Measurements from ENCODE around the gene C5orf46. TPM values are rescaled to one million over a fixed set of nuclear protein-coding genes. Genes with fewer than 3 reads are reported as not detected.
A peak's percentile ranks its signal among the peaks of the same experiment; 100 is the strongest.
"Not testable (repeated sequence)": the region's sequence is repeated elsewhere in the genome, so short reads cannot be mapped to it uniquely, and the experiment has no call there.

Gene C5orf46
- polyA plus RNA-seq, 4 donors: not detected

GRCh38 chr5:147874118-147874875 lies 32.0 kb downstream of the C5orf46 start:
- not testable (repeated sequence) for H3K9me3 ChIP-seq (ENCODE audit: control insufficient read depth in 2 of 2, insufficient read depth in 1 of 2, low read depth in 1 of 2, low read length in 1 of 2); H3K36me3 ChIP-seq (ENCODE audit: control insufficient read depth in 3 of 3, insufficient read depth in 2 of 3, low read depth in 1 of 3, low read length in 3 of 3); FAIRE-seq; H3K4me1 ChIP-seq (ENCODE audit: control insufficient read depth in 3 of 3, insufficient read depth in 2 of 3, low read depth in 1 of 3, low read length in 2 of 3); H3K27me3 ChIP-seq (ENCODE audit: control insufficient read depth in 3 of 3, insufficient read depth in 3 of 3, low read length in 3 of 3); H3K27ac ChIP-seq (ENCODE audit: low read depth in 1 of 3, low read length in 2 of 3); DNase-seq; H3K4me3 ChIP-seq (ENCODE audit: low read depth in 1 of 3, low read length in 3 of 3)
- WGBS, 3 donors: 75 to 95% (median 78%) methylated on average over 4 to 5 of the region's 8 CpGs

GRCh38 chr5:147872744-147873435 lies 33.4 kb downstream of the C5orf46 start:
- H3K36me3 ChIP-seq (ENCODE audit: control insufficient read depth in 3 of 3, insufficient read depth in 2 of 3, low read depth in 1 of 3, low read length in 3 of 3); FAIRE-seq; H3K4me1 ChIP-seq (ENCODE audit: control insufficient read depth in 3 of 3, insufficient read depth in 2 of 3, low read depth in 1 of 3, low read length in 2 of 3); H3K9me3 ChIP-seq (ENCODE audit: control insufficient read depth in 2 of 2, insufficient read depth in 1 of 2, low read depth in 1 of 2, low read length in 1 of 2); H3K27ac ChIP-seq (ENCODE audit: low read depth in 1 of 3, low read length in 2 of 3); H3K27me3 ChIP-seq (ENCODE audit: control insufficient read depth in 3 of 3, insufficient read depth in 3 of 3, low read length in 3 of 3); DNase-seq; H3K4me3 ChIP-seq (ENCODE audit: low read depth in 1 of 3, low read length in 3 of 3): not testable (repeated sequence)
- 88 to 91% (median 91%) methylated on average over 16 of the region's 16 CpGs for WGBS, 3 donors

GRCh38 chr5:147871980-147872549 lies 34.3 kb downstream of the C5orf46 start:
- not testable (repeated sequence) for H3K9me3 ChIP-seq (ENCODE audit: control insufficient read depth in 2 of 2, insufficient read depth in 1 of 2, low read depth in 1 of 2, low read length in 1 of 2); H3K36me3 ChIP-seq (ENCODE audit: control insufficient read depth in 3 of 3, insufficient read depth in 2 of 3, low read depth in 1 of 3, low read length in 3 of 3); DNase-seq; H3K27ac ChIP-seq (ENCODE audit: low read depth in 1 of 3, low read length in 2 of 3); H3K4me1 ChIP-seq (ENCODE audit: control insufficient read depth in 3 of 3, insufficient read depth in 2 of 3, low read depth in 1 of 3, low read length in 2 of 3); FAIRE-seq; H3K4me3 ChIP-seq (ENCODE audit: low read depth in 1 of 3, low read length in 3 of 3); H3K27me3 ChIP-seq (ENCODE audit: control insufficient read depth in 3 of 3, insufficient read depth in 3 of 3, low read length in 3 of 3)
- 94 to 95% (median 95%) methylated on average over 17 to 18 of the region's 18 CpGs for WGBS, 3 donors

GRCh38 chr5:147869892-147870291 lies 36.4 kb downstream of the C5orf46 start:
- FAIRE-seq: not testable (repeated sequence)

GRCh38 chr5:147869112-147869511 lies 37.2 kb downstream of the C5orf46 start:
- H3K4me1 ChIP-seq (ENCODE audit: control insufficient read depth in 3 of 3, insufficient read depth in 2 of 3, low read depth in 1 of 3, low read length in 2 of 3): no peaks in the 10 kb centered on the region
- H3K27me3 ChIP-seq (ENCODE audit: control insufficient read depth in 3 of 3, insufficient read depth in 3 of 3, low read length in 3 of 3): no peaks in the 10 kb centered on the region
- H3K36me3 ChIP-seq (ENCODE audit: control insufficient read depth in 3 of 3, insufficient read depth in 2 of 3, low read depth in 1 of 3, low read length in 3 of 3): no peaks in the 10 kb centered on the region
- no peak for FAIRE-seq
- no peak for DNase-seq
- no peaks in the 10 kb centered on the region for H3K9me3 ChIP-seq (ENCODE audit: control insufficient read depth in 2 of 2, insufficient read depth in 1 of 2, low read depth in 1 of 2, low read length in 1 of 2)
- H3K4me3 ChIP-seq (ENCODE audit: low read depth in 1 of 3, low read length in 3 of 3): no peak overlapping the region
- H3K27ac ChIP-seq (ENCODE audit: low read depth in 1 of 3, low read length in 2 of 3): no peak overlapping the region
- WGBS, 3 donors: 57 to 68% (median 62%) methylated on average over 4 of the region's 4 CpGs

More at GRCh38 chr5:147869892-147870291, 36.4 kb downstream of the C5orf46 start:
- DNase-seq; H3K36me3 ChIP-seq (ENCODE audit: control insufficient read depth in 3 of 3, insufficient read depth in 2 of 3, low read depth in 1 of 3, low read length in 3 of 3); H3K9me3 ChIP-seq (ENCODE audit: control insufficient read depth in 2 of 2, insufficient read depth in 1 of 2, low read depth in 1 of 2, low read length in 1 of 2); H3K27me3 ChIP-seq (ENCODE audit: control insufficient read depth in 3 of 3, insufficient read depth in 3 of 3, low read length in 3 of 3); H3K4me1 ChIP-seq (ENCODE audit: control insufficient read depth in 3 of 3, insufficient read depth in 2 of 3, low read depth in 1 of 3, low read length in 2 of 3); H3K27ac ChIP-seq (ENCODE audit: low read depth in 1 of 3, low read length in 2 of 3); H3K4me3 ChIP-seq (ENCODE audit: low read depth in 1 of 3, low read length in 3 of 3): not testable (repeated sequence)
- WGBS, 3 donors: 72 to 82% (median 81%) methylated on average over 4 to 5 of the region's 6 CpGs

- FAIRE-seq: no peak
- Histone ChIP-seq H3K27ac (ENCODE audit: low read depth in 1 of 3, low read length in 2 of 3) (no peak overlapping the region), H3K27me3 (ENCODE audit: control insufficient read depth in 3 of 3, insufficient read depth in 3 of 3, low read length in 3 of 3) (no peaks in the 10 kb centered on the region), H3K9me3 (ENCODE audit: control insufficient read depth in 2 of 2, insufficient read depth in 1 of 2, low read depth in 1 of 2, low read length in 1 of 2) (no peaks in the 10 kb centered on the region), H3K4me1 (ENCODE audit: control insufficient read depth in 3 of 3, insufficient read depth in 2 of 3, low read depth in 1 of 3, low read length in 2 of 3) (peaks cover 0 to 3% (median 0%) of the 10 kb centered on the region in 3 donors), H3K36me3 (ENCODE audit: control insufficient read depth in 3 of 3, insufficient read depth in 2 of 3, low read depth in 1 of 3, low read length in 3 of 3) (no peaks in the 10 kb centered on the region), H3K4me3 (ENCODE audit: low read depth in 1 of 3, low read length in 3 of 3) (no peak overlapping the region)
- WGBS, 3 donors: 28 to 32% (median 30%) methylated on average over 3 of the region's 3 CpGs
- DNase-seq: no peak
Observed at GRCh38 chr5:147863454-147864158, 42.7 kb downstream of the C5orf46 start.

GRCh38 chr5:147860641-147861025 lies 45.7 kb downstream of the C5orf46 start:
- H3K4me3 ChIP-seq (ENCODE audit: low read depth in 1 of 3, low read length in 3 of 3): no peak overlapping the region
- H3K9me3 ChIP-seq (ENCODE audit: control insufficient read depth in 2 of 2, insufficient read depth in 1 of 2, low read depth in 1 of 2, low read length in 1 of 2): no peaks in the 10 kb centered on the region
- DNase-seq: peak in 1 of 2 donors; percentile 37
- H3K36me3 ChIP-seq (ENCODE audit: control insufficient read depth in 3 of 3, insufficient read depth in 2 of 3, low read depth in 1 of 3, low read length in 3 of 3): no peaks in the 10 kb centered on the region
- no peak for FAIRE-seq
- peaks cover 0 to 3% (median 0%) of the 10 kb centered on the region in 3 donors for H3K4me1 ChIP-seq (ENCODE audit: control insufficient read depth in 3 of 3, insufficient read depth in 2 of 3, low read depth in 1 of 3, low read length in 2 of 3)
- H3K27ac ChIP-seq (ENCODE audit: low read depth in 1 of 3, low read length in 2 of 3): no peak overlapping the region
- H3K27me3 ChIP-seq (ENCODE audit: control insufficient read depth in 3 of 3, insufficient read depth in 3 of 3, low read length in 3 of 3): no peaks in the 10 kb centered on the region
- WGBS, 3 donors: 12 to 59% (median 31%) methylated on average over 1 of the region's 1 CpG

- Histone ChIP-seq H3K4me1 (ENCODE audit: control insufficient read depth in 3 of 3, insufficient read depth in 2 of 3, low read depth in 1 of 3, low read length in 2 of 3) (peaks cover 0 to 3% (median 0%) of the 10 kb centered on the region in 3 donors), H3K27me3 (ENCODE audit: control insufficient read depth in 3 of 3, insufficient read depth in 3 of 3, low read length in 3 of 3) (no peaks in the 10 kb centered on the region), H3K4me3 (ENCODE audit: low read depth in 1 of 3, low read length in 3 of 3) (no peak overlapping the region), H3K27ac (ENCODE audit: low read depth in 1 of 3, low read length in 2 of 3) (no peak overlapping the region), H3K36me3 (ENCODE audit: control insufficient read depth in 3 of 3, insufficient read depth in 2 of 3, low read depth in 1 of 3, low read length in 3 of 3) (no peaks in the 10 kb centered on the region), H3K9me3 (ENCODE audit: control insufficient read depth in 2 of 2, insufficient read depth in 1 of 2, low read depth in 1 of 2, low read length in 1 of 2) (no peaks in the 10 kb centered on the region)
- DNase-seq: no peak
- WGBS, 3 donors: 68 to 79% (median 72%) methylated on average over 3 of the region's 3 CpGs
- no peak for FAIRE-seq
Observed at GRCh38 chr5:147859962-147860640, 46.2 kb downstream of the C5orf46 start.
